Panc1 (cell line): ENCODE results near the gene GNG4. TPM values are rescaled to one million over a fixed set of nuclear protein-coding genes. Genes with fewer than 3 reads are reported as not detected.

ENCODE experiments used
- ATAC-seq: fragments of 200-7000 bp; cut with Tn5 transposase; 2 replicates; pipeline ENCODE4 v1.9.1; 2020; ENCODE audit warnings: mild to moderate bottlenecking, moderate library complexity
- BruUV-seq: library from RNA; stranded (reverse); fragments of 400-500 nt; replicated peaks from 2 replicates; lab custom pipeline; 2021; lab: Mats Ljungman, UMichigan
- CTCF ChIA-PET: fragments of 300-600 bp; sonication (Branson Sonifier 250); formaldehyde crosslinking; loops from one replicate; lab custom pipeline; 2022; ENCODE audit warnings: antibody characterized with exemption; lab: Charles Lee
- POLR2A ChIA-PET: fragments of 300-600 bp; sonication (Branson Sonifier 250); formaldehyde crosslinking; loops from one replicate; lab custom pipeline; 2022; ENCODE audit warnings: antibody characterized with exemption; lab: Charles Lee
- DNase-seq: peaks from one replicate; pipeline ENCODE4 v3.0.0-alpha.2; 2010; ENCODE audit warnings: low read depth, low spot score
- H3K27ac ChIP-seq: 2 replicates; pipeline ENCODE4 v1.5.1; 2011; ENCODE audit warnings: mild to moderate bottlenecking, low read length, inconsistent platforms
- H3K27me3 ChIP-seq: fragments of 200-500 bp; sonication (Bioruptor generic); 2 replicates; pipeline ENCODE4 v1.6.0; 2014; ENCODE audit warnings: low read length, inconsistent platforms; ENCODE audit not compliant: control insufficient read depth, insufficient read depth
- H3K36me3 ChIP-seq: fragments of 200-500 bp; sonication (Bioruptor generic); 2 replicates; pipeline ENCODE4 v1.5.1; 2014; ENCODE audit warnings: inconsistent platforms, mild to moderate bottlenecking, low read length, moderate library complexity; ENCODE audit not compliant: control insufficient read depth, insufficient read depth
- H3K4me1 ChIP-seq: 2 replicates; pipeline ENCODE4 v1.5.1; 2011; ENCODE audit warnings: inconsistent platforms, mild to moderate bottlenecking, low read length, moderate library complexity; ENCODE audit not compliant: control insufficient read depth, insufficient read depth
- H3K4me3 ChIP-seq, 2 experiments: 2 replicates each; pipeline ENCODE4 v1.5.1; 2011 to 2012; ENCODE audit warnings: low read depth in 2 of 2, low read length in 2 of 2, mild to moderate bottlenecking in 2 of 2, inconsistent platforms in 1 of 2, moderate library complexity in 1 of 2
- H3K9me3 ChIP-seq: fragments of 200-500 bp; sonication (Bioruptor generic); 2 replicates; pipeline ENCODE4 v1.5.1; 2014; ENCODE audit warnings: low read depth, mild to moderate bottlenecking, inconsistent platforms, low read length, moderate library complexity; ENCODE audit not compliant: control insufficient read depth, insufficient read depth
- CTCF ChIP-seq: fragments of 450-650 bp; IDR thresholded peaks from 2 replicates; pipeline ENCODE4 v1.5.1; 2017; ENCODE audit warnings: mild to moderate bottlenecking
- POLR2AphosphoS5 ChIP-seq: IDR thresholded peaks from 2 replicates; pipeline ENCODE4 v1.6.1; 2012; ENCODE audit warnings: mild to moderate bottlenecking, low read depth, low read length, moderate library complexity
- REST ChIP-seq, 2 experiments: IDR thresholded peaks; 2 replicates each; pipeline ENCODE4 v1.6.1; 2011 to 2012; ENCODE audit warnings: low read depth in 2 of 2, control low read depth in 1 of 2, low read length in 1 of 2, mild to moderate bottlenecking in 1 of 2, moderate library complexity in 1 of 2; ENCODE audit not compliant: insufficient read depth in 1 of 2
- SIN3A ChIP-seq: IDR thresholded peaks from 2 replicates; pipeline ENCODE4 v1.6.1; 2012; ENCODE audit warnings: low read depth, mild to moderate bottlenecking, low read length, moderate library complexity, borderline replicate concordance; ENCODE audit not compliant: insufficient read depth
- TCF7L2 ChIP-seq: IDR thresholded peaks from 2 replicates; pipeline ENCODE4 v1.6.1; 2011; ENCODE audit warnings: mild to moderate bottlenecking, low read depth, low read length, inconsistent platforms
- in situ Hi-C: cut with HindIII; loops from 2 replicates; pipeline ENCODE4 v1.10.0; 2016; ENCODE audit warnings: low sequenced_read_pairs, low pct_unique_long_range_greater_than_20kb
- intact Hi-C: fragments of 100-400 bp; cut with micrococcal nuclease; formaldehyde crosslinking; loops from one replicate; pipeline ENCODE4 v1.10.0; 2022; ENCODE audit not compliant: unreplicated experiment
- total RNA-seq: library from RNA; stranded (reverse); gene quantifications from one replicate; pipeline ENCODE4 v1.2.1, GENCODE V29; 2021; ENCODE audit not compliant: unreplicated experiment

Gene GNG4
- total RNA-seq, 1 experiment from 2014 or later, result 1.1 TPM

GRCh38 chr1:235571482-235571881, 78.1 kb downstream of the GNG4 start:
- Histone ChIP-seq H3K27me3 (no peaks in the 10 kb centered on the region), H3K27ac (no peak overlapping the region), H3K4me1 (no peaks in the 10 kb centered on the region), H3K9me3 (no peaks in the 10 kb centered on the region), H3K4me3 (no peak overlapping the region), H3K36me3 (no peaks in the 10 kb centered on the region)
- in situ Hi-C loops, result no loop called here
- no TSS peak for BruUV-seq
- CTCF ChIA-PET, result no interaction called here
- intact Hi-C loops, result no loop called here
- ATAC-seq, result no peak
- TF ChIP-seq REST (IDR thresholded peaks at IDR 0.05; ENCODE audit: insufficient read depth in 1 of 2, low read depth in 2 of 2, low read length in 1 of 2), result no peak
- TF ChIP-seq TCF7L2, result no peak
- no peak for TF ChIP-seq CTCF
- no peak for TF ChIP-seq POLR2AphosphoS5
- TF ChIP-seq SIN3A, result no peak
- POLR2A ChIA-PET, result no interaction called here
- DNase-seq, result no peak

GRCh38 chr1:235567812-235568503, 81.6 kb downstream of the GNG4 start:
- Histone ChIP-seq H3K4me3 (no peak overlapping the region), H3K36me3 (no peaks in the 10 kb centered on the region), H3K9me3 (no peaks in the 10 kb centered on the region), H3K4me1 (no peaks in the 10 kb centered on the region), H3K27ac (no peak overlapping the region), H3K27me3 (no peaks in the 10 kb centered on the region)
- BruUV-seq, result no TSS peak
- DNase-seq (no peak), ATAC-seq (no peak)
- intact Hi-C loops (no loop called here), in situ Hi-C loops (no loop called here)
- no peak for TF ChIP-seq CTCF
- ChIA-PET POLR2A (no interaction called here), CTCF (no interaction called here)
